PC-3 (cell line): Measurements from ENCODE around the gene MAGI2.

ENCODE experiments used
- EZH2 ChIP-seq: fragments of 300-600 bp; sonication (generic); IDR thresholded peaks from one replicate; pipeline ENCODE4 v1.6.1; 2017; ENCODE audit warnings: antibody characterized with exemption, mild to moderate bottlenecking, low read length; ENCODE audit not compliant: unreplicated experiment
- EZH2phosphoT487 ChIP-seq: fragments of 300-600 bp; sonication (generic); IDR thresholded peaks from 2 replicates; pipeline ENCODE4 v1.6.1; 2018; ENCODE audit warnings: mild to moderate bottlenecking, antibody characterized with exemption, low read length, borderline replicate concordance
- TF ChIP-seq, protein P1 (sequence below): fragments of 300-600 bp; sonication (generic); conservative IDR thresholded peaks from 2 replicates; pipeline ENCODE4 v1.5.1; 2017; ENCODE audit warnings: antibody characterized with exemption, low read depth, mild to moderate bottlenecking, low read length

GRCh38 chr7:78489476-78490240 is 963.8 kb downstream of the MAGI2 start:
- TF ChIP-seq EZH2phosphoT487 (no peak), EZH2 (no peak)
- TF ChIP-seq, protein P1, sequence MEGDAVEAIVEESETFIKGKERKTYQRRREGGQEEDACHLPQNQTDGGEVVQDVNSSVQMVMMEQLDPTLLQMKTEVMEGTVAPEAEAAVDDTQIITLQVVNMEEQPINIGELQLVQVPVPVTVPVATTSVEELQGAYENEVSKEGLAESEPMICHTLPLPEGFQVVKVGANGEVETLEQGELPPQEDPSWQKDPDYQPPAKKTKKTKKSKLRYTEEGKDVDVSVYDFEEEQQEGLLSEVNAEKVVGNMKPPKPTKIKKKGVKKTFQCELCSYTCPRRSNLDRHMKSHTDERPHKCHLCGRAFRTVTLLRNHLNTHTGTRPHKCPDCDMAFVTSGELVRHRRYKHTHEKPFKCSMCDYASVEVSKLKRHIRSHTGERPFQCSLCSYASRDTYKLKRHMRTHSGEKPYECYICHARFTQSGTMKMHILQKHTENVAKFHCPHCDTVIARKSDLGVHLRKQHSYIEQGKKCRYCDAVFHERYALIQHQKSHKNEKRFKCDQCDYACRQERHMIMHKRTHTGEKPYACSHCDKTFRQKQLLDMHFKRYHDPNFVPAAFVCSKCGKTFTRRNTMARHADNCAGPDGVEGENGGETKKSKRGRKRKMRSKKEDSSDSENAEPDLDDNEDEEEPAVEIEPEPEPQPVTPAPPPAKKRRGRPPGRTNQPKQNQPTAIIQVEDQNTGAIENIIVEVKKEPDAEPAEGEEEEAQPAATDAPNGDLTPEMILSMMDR: no peak
